HEK293 (cell line): ENCODE data around the gene AGAP1.

Experiments
- CTCF ChIA-PET: fragments of 350-600 bp; formaldehyde crosslinking; extraction: SDS; loops from one replicate; lab custom pipeline; 2021; ENCODE audit warnings: antibody characterized with exemption; lab: Yijun Ruan, JAX
- POLR2A ChIA-PET: fragments of 300-600 bp; formaldehyde crosslinking; extraction: SDS; loops from one replicate; lab custom pipeline; 2020; ENCODE audit warnings: antibody characterized with exemption, inconsistent platforms; lab: Yijun Ruan, JAX
- H3K27ac ChIP-seq: fragments of 200-500 bp; sonication (Bioruptor generic); 2 replicates; pipeline ENCODE4 v1.5.1; 2014; ENCODE audit warnings: low read depth, low read length, control low read depth, inconsistent platforms; ENCODE audit errors: extremely low read depth
- H3K36me3 ChIP-seq, 2 experiments: fragments of 200-500 bp in 1 of 2; sonication (Bioruptor generic) in 1 of 2; 1 replicate in 1 of 2; 2 replicates in 1 of 2; pipeline ENCODE4 v1.5.1; 2014 to 2017; ENCODE audit warnings: inconsistent platforms in 2 of 2, low read length in 2 of 2; ENCODE audit not compliant: control insufficient read depth in 2 of 2, insufficient read depth in 1 of 2
- H3K4me1 ChIP-seq: fragments of 200-500 bp; sonication (Bioruptor generic); 2 replicates; pipeline ENCODE4 v1.5.1; 2014; ENCODE audit warnings: mild to moderate bottlenecking, low read length, inconsistent platforms; ENCODE audit not compliant: control insufficient read depth, insufficient read depth
- H3K4me3 ChIP-seq: 2 replicates; pipeline ENCODE4 v1.5.1; 2011; ENCODE audit warnings: low read depth, mild to moderate bottlenecking, control low read depth, low read length, moderate library complexity
- H3K9me3 ChIP-seq: fragments of 200-500 bp; sonication (Bioruptor generic); 2 replicates; pipeline ENCODE4 v1.5.1; 2014; ENCODE audit warnings: low read depth, low read length, inconsistent platforms; ENCODE audit not compliant: control insufficient read depth, insufficient read depth
- GLI4 ChIP-seq: fragments of 450-650 bp; formaldehyde crosslinking; IDR thresholded peaks from 2 replicates; pipeline ENCODE4 v1.5.1; 2016; ENCODE audit warnings: missing biosample characterization, missing genetic modification characterization
- SP3 ChIP-seq: fragments of 450-650 bp; formaldehyde crosslinking; IDR thresholded peaks from 2 replicates; pipeline ENCODE4 v1.5.1; 2016; ENCODE audit warnings: missing biosample characterization, missing genetic modification characterization
- ZBTB17 ChIP-seq: fragments of 450-650 bp; formaldehyde crosslinking; IDR thresholded peaks from 2 replicates; pipeline ENCODE4 v1.5.1; 2016; ENCODE audit warnings: missing biosample characterization, missing genetic modification characterization
- ZBTB8A ChIP-seq: fragments of 450-650 bp; formaldehyde crosslinking; IDR thresholded peaks from 2 replicates; pipeline ENCODE4 v1.5.1; 2016; ENCODE audit warnings: missing biosample characterization, missing genetic modification characterization
- ZFHX2 ChIP-seq: fragments of 450-650 bp; formaldehyde crosslinking; conservative IDR thresholded peaks from 2 replicates; pipeline ENCODE4 v1.5.1; 2016; ENCODE audit warnings: missing biosample characterization, missing genetic modification characterization
- ZNF155 ChIP-seq: fragments of 450-650 bp; formaldehyde crosslinking; IDR thresholded peaks from 2 replicates; pipeline ENCODE4 v1.5.1; 2016; ENCODE audit warnings: missing biosample characterization, missing genetic modification characterization
- ZNF221 ChIP-seq: fragments of 450-650 bp; formaldehyde crosslinking; IDR thresholded peaks from 2 replicates; pipeline ENCODE4 v1.5.1; 2017; ENCODE audit warnings: missing biosample characterization, missing genetic modification characterization, borderline replicate concordance
- ZNF248 ChIP-seq: fragments of 450-650 bp; formaldehyde crosslinking; IDR thresholded peaks from 2 replicates; pipeline ENCODE4 v1.5.1; 2017; ENCODE audit warnings: missing biosample characterization, missing genetic modification characterization
- ZNF280C ChIP-seq: fragments of 450-650 bp; formaldehyde crosslinking; IDR thresholded peaks from 2 replicates; pipeline ENCODE4 v1.5.1; 2016; ENCODE audit warnings: missing biosample characterization, missing genetic modification characterization
- ZNF404 ChIP-seq: fragments of 450-650 bp; formaldehyde crosslinking; IDR thresholded peaks from 2 replicates; pipeline ENCODE4 v1.5.1; 2017; ENCODE audit warnings: missing biosample characterization, missing genetic modification characterization
- ZNF449 ChIP-seq: fragments of 450-650 bp; formaldehyde crosslinking; IDR thresholded peaks from 2 replicates; pipeline ENCODE4 v1.5.1; 2017; ENCODE audit warnings: missing biosample characterization, mild to moderate bottlenecking, missing genetic modification characterization, moderate library complexity
- ZNF510 ChIP-seq: fragments of 450-650 bp; formaldehyde crosslinking; IDR thresholded peaks from 2 replicates; pipeline ENCODE4 v1.5.1; 2018; ENCODE audit warnings: mild to moderate bottlenecking, missing genetic modification characterization, missing biosample characterization; ENCODE audit not compliant: insufficient replicate concordance
- ZNF514 ChIP-seq: fragments of 450-650 bp; formaldehyde crosslinking; IDR thresholded peaks from 2 replicates; pipeline ENCODE4 v1.5.1; 2016; ENCODE audit warnings: missing biosample characterization, missing genetic modification characterization
- ZNF521 ChIP-seq: fragments of 450-650 bp; formaldehyde crosslinking; IDR thresholded peaks from 2 replicates; pipeline ENCODE4 v1.5.1; 2017; ENCODE audit warnings: missing biosample characterization, mild to moderate bottlenecking, missing genetic modification characterization
- ZNF529 ChIP-seq: fragments of 450-650 bp; formaldehyde crosslinking; IDR thresholded peaks from 2 replicates; pipeline ENCODE4 v1.5.1; 2017; ENCODE audit warnings: missing genetic modification characterization, missing biosample characterization; ENCODE audit not compliant: insufficient replicate concordance
- ZNF561 ChIP-seq: fragments of 450-650 bp; IDR thresholded peaks from 2 replicates; pipeline ENCODE4 v1.5.1; 2018; ENCODE audit warnings: missing biosample characterization, missing genetic modification characterization, borderline replicate concordance
- ZSCAN18 ChIP-seq: fragments of 450-650 bp; formaldehyde crosslinking; IDR thresholded peaks from 2 replicates; pipeline ENCODE4 v1.5.1; 2016; ENCODE audit warnings: missing biosample characterization, missing genetic modification characterization
- TF ChIP-seq, protein P1 (sequence below): fragments of 450-650 bp; formaldehyde crosslinking; IDR thresholded peaks from 2 replicates; pipeline ENCODE4 v1.5.1; 2016; ENCODE audit warnings: missing biosample characterization, missing genetic modification characterization
- TF ChIP-seq, protein P2 (sequence below): sonication (generic); formaldehyde crosslinking; IDR thresholded peaks from 2 replicates; pipeline ENCODE4 v1.8.1; 2022; ENCODE audit warnings: mild to moderate bottlenecking, moderate library complexity, missing genetic modification reagents

Gene AGAP1

DNA sequence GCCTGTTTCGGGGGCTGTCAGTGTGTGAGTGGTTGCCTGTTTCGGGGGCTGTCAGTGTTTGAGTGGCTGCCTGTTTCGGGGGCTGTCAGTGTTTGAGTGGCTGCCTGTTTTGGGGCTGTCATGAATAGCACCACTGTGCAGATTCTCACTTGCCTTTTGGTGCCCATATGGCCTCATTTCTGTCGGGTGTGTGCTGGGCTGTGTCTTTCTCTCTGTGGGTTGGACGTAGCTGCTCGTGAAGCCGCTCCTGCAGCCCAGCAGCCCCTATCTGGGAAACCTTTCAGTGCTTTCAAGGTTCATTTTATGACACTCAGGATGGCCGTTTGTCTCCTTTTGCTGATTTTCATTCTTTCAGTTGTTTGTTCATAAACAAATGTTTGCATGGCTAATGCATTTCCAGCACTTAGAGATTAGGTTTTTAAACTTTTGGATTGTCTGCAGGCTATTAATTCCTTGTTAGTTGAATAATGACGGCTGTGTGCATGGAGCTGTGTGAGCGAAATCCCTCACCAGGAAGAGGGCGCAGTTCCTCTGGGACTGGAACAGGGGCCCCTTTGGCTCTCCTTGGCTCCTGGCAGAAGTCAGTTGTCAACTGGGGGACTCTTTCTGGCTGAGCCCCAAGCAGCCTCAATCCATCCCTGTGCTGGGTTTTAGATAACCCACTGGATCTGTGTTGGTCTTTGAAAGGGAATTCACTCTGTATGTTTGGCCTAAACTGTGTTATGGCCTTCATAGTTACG is 10.8 kb downstream of the AGAP1 start:
- TF ChIP-seq, protein P1, sequence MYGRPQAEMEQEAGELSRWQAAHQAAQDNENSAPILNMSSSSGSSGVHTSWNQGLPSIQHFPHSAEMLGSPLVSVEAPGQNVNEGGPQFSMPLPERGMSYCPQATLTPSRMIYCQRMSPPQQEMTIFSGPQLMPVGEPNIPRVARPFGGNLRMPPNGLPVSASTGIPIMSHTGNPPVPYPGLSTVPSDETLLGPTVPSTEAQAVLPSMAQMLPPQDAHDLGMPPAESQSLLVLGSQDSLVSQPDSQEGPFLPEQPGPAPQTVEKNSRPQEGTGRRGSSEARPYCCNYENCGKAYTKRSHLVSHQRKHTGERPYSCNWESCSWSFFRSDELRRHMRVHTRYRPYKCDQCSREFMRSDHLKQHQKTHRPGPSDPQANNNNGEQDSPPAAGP = no peak
- 0 out of 2 replicates have a peak, but pooled peaks have one; percentile 16 for TF ChIP-seq ZBTB8A (tag by site-specific recombination)
- 0 out of 2 replicates have a peak, but pooled peaks have one; percentile 16 for TF ChIP-seq ZNF449
- TF ChIP-seq ZNF221 = no peak
- Histone ChIP-seq H3K36me3 (no peaks in the 10 kb centered on the region), H3K4me1 (peaks cover 29% of the 10 kb centered on the region), H3K9me3 (no peaks in the 10 kb centered on the region), H3K4me3 (no peak overlapping the region), H3K27ac (no peak overlapping the region)
- ChIA-PET POLR2A (no interaction called here), CTCF (interaction anchor here (0.6 kb wide), 1 partner anchor 127 kb away, joined by 3 read pairs; no protein-coding TSS in a partner anchor)

- H3K4me3 ChIP-seq = no peak overlapping the region
- no peaks in the 10 kb centered on the region for H3K9me3 ChIP-seq
- H3K27ac ChIP-seq = no peak overlapping the region
- TF ChIP-seq ZFHX2 (tag by site-specific recombination) = 0 out of 2 replicates have a peak, but pooled peaks have one; percentile 7
- TF ChIP-seq ZNF155 (tag by site-specific recombination) = no peak
- TF ChIP-seq, protein P1 = peak; percentile 39; the same call in 1 of the 2 replicates
- TF ChIP-seq GLI4 (tag by site-specific recombination) = no peak
- TF ChIP-seq ZNF561 (tag by site-specific recombination) = no peak
- TF ChIP-seq ZSCAN18 (tag by site-specific recombination) = no peak
- TF ChIP-seq ZNF248 (tag by site-specific recombination) = no peak
- TF ChIP-seq, protein P2, sequence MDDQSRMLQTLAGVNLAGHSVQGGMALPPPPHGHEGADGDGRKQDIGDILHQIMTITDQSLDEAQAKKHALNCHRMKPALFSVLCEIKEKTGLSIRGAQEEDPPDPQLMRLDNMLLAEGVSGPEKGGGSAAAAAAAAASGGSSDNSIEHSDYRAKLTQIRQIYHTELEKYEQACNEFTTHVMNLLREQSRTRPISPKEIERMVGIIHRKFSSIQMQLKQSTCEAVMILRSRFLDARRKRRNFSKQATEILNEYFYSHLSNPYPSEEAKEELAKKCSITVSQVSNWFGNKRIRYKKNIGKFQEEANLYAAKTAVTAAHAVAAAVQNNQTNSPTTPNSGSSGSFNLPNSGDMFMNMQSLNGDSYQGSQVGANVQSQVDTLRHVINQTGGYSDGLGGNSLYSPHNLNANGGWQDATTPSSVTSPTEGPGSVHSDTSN (CRISPR knock-in tag) = no peak
- TF ChIP-seq SP3 (tag by site-specific recombination) = no peak
- no peak for TF ChIP-seq ZBTB17 (tag by site-specific recombination)
- TF ChIP-seq ZNF514 = no peak
- TF ChIP-seq ZNF404 (tag by site-specific recombination) = no peak
- TF ChIP-seq ZNF529 (tag by site-specific recombination) = no peak
- no peak for TF ChIP-seq ZNF521 (tag by site-specific recombination)
- TF ChIP-seq ZNF280C = no peak
- TF ChIP-seq ZNF510 (tag by site-specific recombination) = no peak
- TF ChIP-seq, all 188 proteins: peak for 2
- peaks cover 29% of the 10 kb centered on the region for H3K4me1 ChIP-seq
- no peaks in the 10 kb centered on the region for H3K36me3 ChIP-seq
- ChIA-PET CTCF (no interaction called here), POLR2A (no interaction called here)
Measured at GRCh38 chr2:235505181-235505741, 11.4 kb downstream of the AGAP1 start.
